Anterior cingulate cortex (tissue), 58 donors: ENCODE data around the gene CYP2A6.
"Not testable (repeated sequence)": the region's sequence is repeated elsewhere in the genome, so short reads cannot be mapped to it uniquely, and the experiment has no call there.

Experiments used
- DNase-seq, 58 donors: peaks; one replicate each; lab custom pipeline; 2025; lab: John Stamatoyannopoulos, UW

Gene CYP2A6

GRCh38 chr19:40850277-40850676 lies at the start of gene CYP2A6:
Gene CYP2A6 (minus strand): TSS chr19:40850447. CDS start chr19:40850426, 21 bp downstream.
- not testable (repeated sequence) for DNase-seq

- DNase-seq, result not testable (repeated sequence)
These were observed 49.7 kb upstream of the CYP2A6 start for GRCh38 chr19:40899964-40900363.

- DNase-seq, result not testable (repeated sequence)
These were observed 46.9 kb upstream of the CYP2A6 start for GRCh38 chr19:40896843-40897789.

- no peak for DNase-seq
These were observed 46.2 kb upstream of the CYP2A6 start for GRCh38 chr19:40896418-40896796.

GRCh38 chr19:40893112-40893511 lies 42.9 kb upstream of the CYP2A6 start:
- no peak for DNase-seq

GRCh38 chr19:40889366-40889765 lies 39.1 kb upstream of the CYP2A6 start:
- DNase-seq, result no peak

GRCh38 chr19:40888191-40888590 lies 37.9 kb upstream of the CYP2A6 start:
- no peak for DNase-seq

- not testable (repeated sequence) for DNase-seq
These were observed 34.1 kb upstream of the CYP2A6 start for GRCh38 chr19:40884187-40884931.

GRCh38 chr19:40882062-40882461 lies 31.8 kb upstream of the CYP2A6 start, which contains the start of gene CYP2A7:
Gene CYP2A7 (minus strand): TSS chr19:40882231. CDS start chr19:40882210, 21 bp downstream.
- DNase-seq, result not testable (repeated sequence)

GRCh38 chr19:40879349-40879748 lies 29.1 kb upstream of the CYP2A6 start:
- DNase-seq, result not testable (repeated sequence)

- peak in 4 of 58 donors; percentile 0 to 8 (median 4) for DNase-seq
These were observed 25.3 kb upstream of the CYP2A6 start for GRCh38 chr19:40875526-40875951.

- not testable (repeated sequence) for DNase-seq
These were observed 24.6 kb upstream of the CYP2A6 start for GRCh38 chr19:40874874-40875273.

GRCh38 chr19:40873873-40874272 lies 23.6 kb upstream of the CYP2A6 start:
- DNase-seq, result not testable (repeated sequence)

GRCh38 chr19:40872209-40872608 lies 22.0 kb upstream of the CYP2A6 start:
- DNase-seq, result no peak

- DNase-seq, result no peak
These were observed 17.5 kb upstream of the CYP2A6 start for GRCh38 chr19:40867701-40868100.

GRCh38 chr19:40864739-40865496 lies 14.7 kb upstream of the CYP2A6 start:
- not testable (repeated sequence) for DNase-seq

- no peak for DNase-seq
These were observed 12.5 kb upstream of the CYP2A6 start for GRCh38 chr19:40862785-40863184.

- no peak for DNase-seq
These were observed 12.1 kb upstream of the CYP2A6 start for GRCh38 chr19:40862333-40862732.

GRCh38 chr19:40858109-40858508 lies 7.9 kb upstream of the CYP2A6 start:
- DNase-seq, result no peak

- DNase-seq, result not testable (repeated sequence)
These were observed 2.4 kb upstream of the CYP2A6 start for GRCh38 chr19:40852467-40853152.
